A673 (cell line): Measurements from ENCODE around the gene ZNHIT6. TPM values are rescaled to one million over a fixed set of nuclear protein-coding genes. Genes with fewer than 3 reads are reported as not detected.

ENCODE experiments used
- BruUV-seq: library from RNA; stranded (reverse); fragments of 400-500 nt; replicated peaks from 2 replicates; lab custom pipeline; 2021; lab: Mats Ljungman, UMichigan
- CTCF ChIA-PET: fragments of 300-600 bp; sonication (Branson Sonifier 250); formaldehyde crosslinking; loops from one replicate; lab custom pipeline; 2022; ENCODE audit warnings: antibody characterized with exemption; lab: Charles Lee
- POLR2A ChIA-PET: fragments of 300-600 bp; sonication (Branson Sonifier 250); formaldehyde crosslinking; loops from one replicate; lab custom pipeline; 2022; ENCODE audit warnings: antibody characterized with exemption; ENCODE audit not compliant: low non-redundant PET; lab: Charles Lee
- DNase-seq: peaks from one replicate; pipeline ENCODE4 v3.0.0-alpha.2; 2015; ENCODE audit warnings: low spot score
- H3K27ac ChIP-seq: fragments of 200-600 bp; sonication (generic); 2 replicates; pipeline ENCODE4 v1.5.1; 2016; ENCODE audit warnings: mixed run types, low read depth, mild to moderate bottlenecking, mixed read lengths, antibody characterized with exemption, low read length; ENCODE audit not compliant: poor library complexity, severe bottlenecking
- H3K27me3 ChIP-seq: fragments of 200-600 bp; sonication (generic); replicated peaks from 2 replicates; pipeline ENCODE4 v1.6.1; 2017; ENCODE audit warnings: mixed run types, low read depth, mild to moderate bottlenecking, mixed read lengths, antibody characterized with exemption, low read length; ENCODE audit not compliant: insufficient read depth, poor library complexity
- H3K36me3 ChIP-seq: fragments of 200-600 bp; sonication (generic); 2 replicates; pipeline ENCODE4 v1.6.1; 2016; ENCODE audit warnings: mixed run types, mild to moderate bottlenecking, mixed read lengths, antibody characterized with exemption, low read length; ENCODE audit not compliant: insufficient read depth, poor library complexity, severe bottlenecking
- H3K4me1 ChIP-seq: fragments of 200-600 bp; sonication (generic); 2 replicates; pipeline ENCODE4 v1.6.1; 2017; ENCODE audit warnings: mixed run types, mild to moderate bottlenecking, mixed read lengths, antibody characterized with exemption, low read length; ENCODE audit not compliant: insufficient read depth, poor library complexity, severe bottlenecking
- H3K4me3 ChIP-seq: fragments of 200-600 bp; sonication (generic); 2 replicates; pipeline ENCODE4 v1.5.1; 2016; ENCODE audit warnings: low read depth, mixed run types, mild to moderate bottlenecking, mixed read lengths, low read length; ENCODE audit not compliant: poor library complexity, severe bottlenecking
- H3K9me3 ChIP-seq: fragments of 200-600 bp; sonication (generic); 2 replicates; pipeline ENCODE4 v1.6.1; 2016; ENCODE audit warnings: mixed run types, low read depth, mild to moderate bottlenecking, mixed read lengths, antibody characterized with exemption, low read length; ENCODE audit not compliant: poor library complexity, severe bottlenecking
- EZH2 ChIP-seq: fragments of 200-600 bp; sonication (generic); IDR thresholded peaks from 2 replicates; pipeline ENCODE4 v1.6.1; 2017; ENCODE audit warnings: borderline replicate concordance, low read depth, mild to moderate bottlenecking, mixed read lengths, antibody characterized with exemption, low read length; ENCODE audit not compliant: poor library complexity, severe bottlenecking
- intact Hi-C: fragments of 100-400 bp; cut with micrococcal nuclease; formaldehyde crosslinking; loops from one replicate; pipeline ENCODE4 v1.10.0; 2022; ENCODE audit not compliant: unreplicated experiment
- total RNA-seq: library from RNA; stranded (reverse); gene quantifications from 2 replicates; pipeline ENCODE4 v1.2.3, GENCODE V29; 2021
- TF ChIP-seq, protein P1 (sequence below): fragments of 300-800, 200-600 bp; sonication (generic); conservative IDR thresholded peaks from 2 replicates; pipeline ENCODE4 v1.5.1; 2017; ENCODE audit warnings: low read depth, mild to moderate bottlenecking, antibody characterized with exemption, low read length, moderate library complexity, mixed read lengths

Gene ZNHIT6
- total RNA-seq, 1 experiment from 2014 or later = 37.6 TPM

DNA sequence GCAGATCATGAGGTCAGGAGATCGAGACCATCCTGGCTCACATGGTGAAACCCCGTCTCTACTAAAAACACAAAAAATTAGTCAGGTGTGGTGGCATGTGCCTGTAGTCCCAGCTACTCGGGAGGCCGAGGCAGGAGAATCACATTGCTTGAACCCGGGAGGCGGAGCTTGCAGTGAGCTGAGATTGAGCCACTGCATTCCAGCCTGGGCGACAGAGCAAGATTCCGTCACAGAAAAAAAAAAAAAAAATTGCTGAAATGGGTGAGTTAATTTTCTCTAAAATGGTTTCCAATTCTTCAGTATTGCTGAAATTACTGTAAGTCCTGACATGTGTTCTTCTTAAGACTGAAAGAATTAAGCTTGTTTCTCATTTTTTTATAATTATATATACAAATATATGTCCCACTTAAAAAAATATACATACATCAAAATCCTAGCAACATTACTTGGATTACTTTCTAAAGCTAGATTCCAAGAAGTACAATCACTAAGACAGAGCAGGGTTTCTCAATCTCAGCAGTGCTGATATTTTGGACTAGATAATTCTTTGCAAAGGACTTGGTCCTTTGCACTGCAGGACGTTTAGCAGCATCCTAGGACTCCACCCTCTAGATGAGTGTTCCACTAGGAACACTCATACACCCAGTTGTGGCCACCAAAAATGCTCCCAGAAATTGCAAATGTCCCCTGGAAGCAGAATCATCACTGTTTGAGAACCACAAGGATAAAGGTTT, 24.8 kb downstream of the ZNHIT6 start:
- Histone ChIP-seq H3K27me3 (no peaks in the 10 kb centered on the region), H3K27ac (no peak overlapping the region), H3K4me1 (no peaks in the 10 kb centered on the region), H3K9me3 (no peaks in the 10 kb centered on the region), H3K4me3 (no peak overlapping the region), H3K36me3 (no peaks in the 10 kb centered on the region)
- intact Hi-C loops = no loop called here
- ChIA-PET POLR2A (no interaction called here), CTCF (no interaction called here)
- BruUV-seq = no TSS peak
- DNase-seq = no peak
- no peak for TF ChIP-seq EZH2
- TF ChIP-seq, protein P1, sequence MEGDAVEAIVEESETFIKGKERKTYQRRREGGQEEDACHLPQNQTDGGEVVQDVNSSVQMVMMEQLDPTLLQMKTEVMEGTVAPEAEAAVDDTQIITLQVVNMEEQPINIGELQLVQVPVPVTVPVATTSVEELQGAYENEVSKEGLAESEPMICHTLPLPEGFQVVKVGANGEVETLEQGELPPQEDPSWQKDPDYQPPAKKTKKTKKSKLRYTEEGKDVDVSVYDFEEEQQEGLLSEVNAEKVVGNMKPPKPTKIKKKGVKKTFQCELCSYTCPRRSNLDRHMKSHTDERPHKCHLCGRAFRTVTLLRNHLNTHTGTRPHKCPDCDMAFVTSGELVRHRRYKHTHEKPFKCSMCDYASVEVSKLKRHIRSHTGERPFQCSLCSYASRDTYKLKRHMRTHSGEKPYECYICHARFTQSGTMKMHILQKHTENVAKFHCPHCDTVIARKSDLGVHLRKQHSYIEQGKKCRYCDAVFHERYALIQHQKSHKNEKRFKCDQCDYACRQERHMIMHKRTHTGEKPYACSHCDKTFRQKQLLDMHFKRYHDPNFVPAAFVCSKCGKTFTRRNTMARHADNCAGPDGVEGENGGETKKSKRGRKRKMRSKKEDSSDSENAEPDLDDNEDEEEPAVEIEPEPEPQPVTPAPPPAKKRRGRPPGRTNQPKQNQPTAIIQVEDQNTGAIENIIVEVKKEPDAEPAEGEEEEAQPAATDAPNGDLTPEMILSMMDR = no peak

DNA sequence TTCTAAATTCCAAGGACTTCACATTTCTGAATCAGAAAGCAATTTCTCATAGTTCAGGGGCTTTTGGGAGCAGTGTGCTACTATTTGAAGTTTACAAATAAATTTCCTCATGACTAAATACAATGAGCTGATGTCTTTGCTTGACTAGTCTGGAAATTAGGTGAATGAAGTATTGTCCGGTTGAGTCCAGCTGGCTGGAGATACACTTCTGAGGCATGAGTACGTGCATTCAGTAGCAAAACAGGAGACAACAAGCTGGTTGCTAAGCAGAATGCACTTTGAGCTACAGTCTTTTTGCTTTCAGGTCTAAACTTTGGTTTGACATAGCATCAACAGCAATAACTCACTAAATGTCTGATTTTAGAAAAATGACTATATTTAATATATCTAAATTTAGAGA, 27.1 kb downstream of the ZNHIT6 start:
- Histone ChIP-seq H3K27ac (no peak overlapping the region), H3K4me1 (no peaks in the 10 kb centered on the region), H3K4me3 (no peak overlapping the region), H3K36me3 (peaks cover 10% of the 10 kb centered on the region), H3K9me3 (no peaks in the 10 kb centered on the region), H3K27me3 (no peaks in the 10 kb centered on the region)
- CTCF ChIA-PET = no interaction called here
- BruUV-seq = no TSS peak
- POLR2A ChIA-PET = no interaction called here
- no peak for DNase-seq
- TF ChIP-seq EZH2 = no peak
- TF ChIP-seq, protein P1 = no peak
- intact Hi-C loops = no loop called here

DNA sequence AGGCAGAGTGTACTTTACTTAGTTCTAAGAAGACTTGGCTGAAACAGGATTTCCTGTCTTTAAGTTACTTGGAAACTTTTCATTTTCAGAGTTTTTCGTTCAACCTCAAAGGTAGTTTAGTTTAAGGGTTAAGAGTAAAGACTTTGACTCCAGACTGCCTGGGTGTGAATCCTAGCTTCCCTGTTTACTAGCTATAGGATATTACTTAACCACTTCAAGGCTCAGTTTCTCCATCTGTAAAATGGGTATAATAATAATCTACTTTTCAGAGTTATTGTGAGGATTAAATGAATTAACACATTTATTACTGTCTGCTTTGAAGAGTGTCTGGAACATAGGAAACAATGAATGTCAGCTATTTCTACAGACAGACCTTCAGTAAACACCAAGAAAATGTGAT, 30.0 kb downstream of the ZNHIT6 start:
- Histone ChIP-seq H3K27me3 (no peaks in the 10 kb centered on the region), H3K9me3 (no peaks in the 10 kb centered on the region), H3K27ac (no peak overlapping the region), H3K36me3 (peaks cover 10% of the 10 kb centered on the region), H3K4me3 (no peak overlapping the region), H3K4me1 (no peaks in the 10 kb centered on the region)
- TF ChIP-seq EZH2 = no peak
- TF ChIP-seq, protein P1 = no peak
- BruUV-seq = no TSS peak
- POLR2A ChIA-PET = no interaction called here
- no peak for DNase-seq
- CTCF ChIA-PET = no interaction called here
- intact Hi-C loops = no loop called here
